Measurements from ENCODE around the gene RTP1.

GRCh38 chr3:187209491-187209890, 12.2 kb downstream of the RTP1 start:
- no peak for TF ChIP-seq CTCF (IDR thresholded peaks at IDR 0.05 in 4 of 5, conservative IDR thresholded peaks at IDR 0.05 in 1 of 5)
- no peak for TF ChIP-seq POLR2A (IDR thresholded peaks at IDR 0.05)

Data from gastrocnemius medialis (tissue), 4 donors.